ENCODE results near the gene SLC13A3. TPM values are rescaled to one million over a fixed set of nuclear protein-coding genes. Genes with fewer than 3 reads are reported as not detected.

The SLC13A3 gene
- total and polyA plus RNA-seq, 2 of the 4 experiments (the other 2 are of a cell fraction), result 2.5 to 4.2 TPM

GRCh38 chr20:46592580-46593362 is 58.5 kb downstream of the SLC13A3 start:
- no peaks in the 10 kb centered on the region for H3K9me3 ChIP-seq (ENCODE audit: control insufficient read depth, insufficient read depth, low read length)

More at GRCh38 chr20:46592580-46593362, 58.5 kb downstream of the SLC13A3 start:
- no TSS peak for BruUV-seq (replicated peaks)
- peak overlapping the region; percentile 5 for H2AFZ ChIP-seq (replicated peaks; ENCODE audit: low read length, poor library complexity)
- no peaks in the 10 kb centered on the region for H3K36me3 ChIP-seq (ENCODE audit: control insufficient read depth, insufficient read depth, low read length)
- no peak overlapping the region for H3K56ac ChIP-seq (ENCODE audit: extremely low read depth, insufficient read depth, low read length)
- H3K4me3 ChIP-seq (ENCODE audit: insufficient read depth, low read depth, low read length), result no peak overlapping the region
- no peaks in the 10 kb centered on the region for H3K27me3 ChIP-seq (ENCODE audit: control insufficient read depth, insufficient read depth, low read length)
- H2BK20ac ChIP-seq (ENCODE audit: low read depth, low read length), result no peak overlapping the region
- TF ChIP-seq USF2 (IDR thresholded peaks at IDR 0.05; ENCODE audit: low read depth, low read length) (no peak), RCOR1 (IDR thresholded peaks at IDR 0.05; ENCODE audit: insufficient replicate concordance, low read length) (no peak), BHLHE40 (IDR thresholded peaks at IDR 0.05; ENCODE audit: low read depth, low read length) (no peak), CEBPB (IDR thresholded peaks at IDR 0.05; ENCODE audit: low read depth, low read length) (no peak), POLR2A (IDR thresholded peaks at IDR 0.05; ENCODE audit: low read depth, low read length) (no peak), SMC3 (IDR thresholded peaks at IDR 0.05; ENCODE audit: low read depth, low read length) (no peak), CTCF (conservative IDR thresholded peaks at IDR 0.05; ENCODE audit: low read depth, low read length) (no peak), FOS (IDR thresholded peaks at IDR 0.05; ENCODE audit: low read depth, low read length) (no peak), MAZ (IDR thresholded peaks at IDR 0.05; ENCODE audit: borderline replicate concordance, low read depth, low read length) (no peak), MXI1 (IDR thresholded peaks at IDR 0.05; ENCODE audit: borderline replicate concordance, low read depth, low read length) (no peak)
- no peak overlapping the region for H2AK9ac ChIP-seq (replicated peaks; ENCODE audit: low read depth, low read length, poor library complexity)
- POLR2A ChIA-PET (ENCODE audit: unreplicated experiment), result no interaction called here
- H4K91ac ChIP-seq (ENCODE audit: insufficient read depth, low read depth, low read length), result no peak overlapping the region
- no peak overlapping the region for H3K27ac ChIP-seq (ENCODE audit: insufficient read depth, low read length)
- no peak overlapping the region for H4K8ac ChIP-seq (ENCODE audit: low read depth in 2 of 2, low read length in 2 of 2)
- H3K79me1 ChIP-seq (ENCODE audit: low read depth in 1 of 2, low read length in 2 of 2), result no peaks in the 10 kb centered on the region
- H3K14ac ChIP-seq (replicated peaks; ENCODE audit: low read depth, low read length), result no peak overlapping the region
- H3K9me1 ChIP-seq (ENCODE audit: insufficient read depth, low read length), result no peaks in the 10 kb centered on the region
- H3K4ac ChIP-seq (ENCODE audit: low read depth, low read length), result no peak overlapping the region
- H3K4me1 ChIP-seq (ENCODE audit: control insufficient read depth, insufficient read depth, low read length), result no peaks in the 10 kb centered on the region
- in situ Hi-C loops (cut with MboI; ENCODE audit: low sequenced_read_pairs), result no loop called here
- no peak overlapping the region for H3K23ac ChIP-seq (ENCODE audit: low read depth, low read length)
- no peak overlapping the region for H2BK120ac ChIP-seq (ENCODE audit: low read depth, low read length)
- no CpG with 5 or more reads among the region's 4 CpGs for WGBS, 2 experiments (ENCODE audit: extremely low coverage in 2 of 2, insufficient read length in 1 of 2)
- no peak overlapping the region for H2BK5ac ChIP-seq (ENCODE audit: low read depth, low read length, poor library complexity, severe bottlenecking)
- no peak overlapping the region for H3K18ac ChIP-seq (ENCODE audit: low read depth, low read length)
- no peak for ATAC-seq (ENCODE audit: low read depth)
- intact Hi-C loops (cut with micrococcal nuclease), result loop anchor here (10.0 kb wide), 1 partner anchor 62 kb away; the partner anchor contains the start of gene SLC13A3
- H3K9ac ChIP-seq (ENCODE audit: low read depth, low read length), result no peak overlapping the region
- H2BK15ac ChIP-seq (ENCODE audit: low read depth, low read length), result no peak overlapping the region
- no peak overlapping the region for H3K4me2 ChIP-seq (ENCODE audit: low read depth, low read length)
- dilution Hi-C loops (cut with HindIII; ENCODE audit: low sequenced_read_pairs, unreplicated experiment), result no loop called here
- CTCF ChIA-PET, result no interaction called here
- no peak for DNase-seq
- H4K5ac ChIP-seq (ENCODE audit: low read depth, low read length), result no peak overlapping the region
- H4K20me1 ChIP-seq (ENCODE audit: insufficient read depth, low read length), result no peaks in the 10 kb centered on the region
- no peak overlapping the region for H2AK5ac ChIP-seq (ENCODE audit: low read depth, low read length)
